Liver (tissue), 9 donors: Measurements from ENCODE around the gene SPRN. TPM values are rescaled to one million over a fixed set of nuclear protein-coding genes. Genes with fewer than 3 reads are reported as not detected.

Source experiments
- DNase-seq: peaks from one replicate; pipeline ENCODE4 v3.0.0-alpha.2; 2017; ENCODE audit warnings: low spot score
- H3K27ac ChIP-seq, 2 donors: one replicate each; pipeline ENCODE4 v1.7.0; 2013; ENCODE audit warnings: inconsistent platforms in 2 of 2, low read length in 2 of 2, control low read depth in 1 of 2, low read depth in 1 of 2, mild to moderate bottlenecking in 1 of 2
- H3K27me3 ChIP-seq, 4 donors: one replicate each; pipeline versions ENCODE4 v1.6.1 to v1.7.0; 2013; ENCODE audit warnings: low read length in 3 of 4, inconsistent platforms in 1 of 4, mild to moderate bottlenecking in 1 of 4, moderate library complexity in 1 of 4; ENCODE audit not compliant: control insufficient read depth in 4 of 4, insufficient read depth in 4 of 4
- H3K36me3 ChIP-seq, 4 donors: one replicate each; pipeline versions ENCODE4 v1.6.1 to v1.7.0; 2013; ENCODE audit warnings: low read length in 3 of 4, mild to moderate bottlenecking in 3 of 4, low read depth in 1 of 4, moderate library complexity in 1 of 4; ENCODE audit not compliant: control insufficient read depth in 4 of 4, insufficient read depth in 3 of 4
- H3K4me1 ChIP-seq, 4 donors: one replicate each; pipeline versions ENCODE4 v1.6.1 to v1.7.0; 2013; ENCODE audit warnings: low read length in 3 of 4, mild to moderate bottlenecking in 3 of 4, moderate library complexity in 1 of 4; ENCODE audit not compliant: control insufficient read depth in 4 of 4, insufficient read depth in 4 of 4
- H3K4me3 ChIP-seq, 3 donors: one replicate each; pipeline versions ENCODE4 v1.6.1 to v1.7.0; 2013; ENCODE audit warnings: low read length in 3 of 3, control low read depth in 1 of 3, low read depth in 1 of 3, mild to moderate bottlenecking in 1 of 3
- H3K9ac ChIP-seq, 2 donors: one replicate each; pipeline ENCODE4 v1.7.0; 2013; ENCODE audit warnings: low read length in 2 of 2, mild to moderate bottlenecking in 2 of 2, moderate library complexity in 2 of 2, control low read depth in 1 of 2, low read depth in 1 of 2
- H3K9me3 ChIP-seq, 4 donors: one replicate each; pipeline versions ENCODE4 v1.6.1 to v1.7.0; 2013; ENCODE audit warnings: low read length in 3 of 4; ENCODE audit not compliant: control insufficient read depth in 4 of 4
- CTCF ChIP-seq: fragments of 150-350 bp; IDR thresholded peaks from 2 replicates; pipeline ENCODE4 v1.5.1; 2017; ENCODE audit warnings: improper control_type of control experiment, low read depth, low read length; ENCODE audit not compliant: missing input control
- EGR1 ChIP-seq, 2 donors: IDR thresholded peaks; 2 replicates each; pipeline ENCODE4 v1.6.1; 2016 to 2018; ENCODE audit warnings: antibody characterized with exemption in 2 of 2, low read depth in 2 of 2
- FOXA1 ChIP-seq: IDR thresholded peaks from 2 replicates; pipeline ENCODE4 v1.6.1; 2016; ENCODE audit warnings: antibody characterized with exemption
- FOXA2 ChIP-seq: IDR thresholded peaks from 2 replicates; pipeline ENCODE4 v1.6.1; 2016; ENCODE audit warnings: antibody characterized with exemption
- GABPA ChIP-seq, 2 donors: IDR thresholded peaks in 1 of 2; conservative IDR thresholded peaks in 1 of 2; 2 replicates each; pipeline ENCODE4 v1.6.1; 2016; ENCODE audit warnings: antibody characterized with exemption in 2 of 2, mild to moderate bottlenecking in 1 of 2, moderate library complexity in 1 of 2
- HNF4A ChIP-seq, 2 donors: conservative IDR thresholded peaks; 2 replicates each; pipeline ENCODE4 v1.6.1; 2016; ENCODE audit warnings: antibody characterized with exemption in 2 of 2, mild to moderate bottlenecking in 2 of 2
- HNF4G ChIP-seq: IDR thresholded peaks from 2 replicates; pipeline ENCODE4 v1.6.1; 2016; ENCODE audit warnings: antibody characterized with exemption
- JUND ChIP-seq, 2 donors: IDR thresholded peaks; 2 replicates each; pipeline ENCODE4 v1.6.1; 2016; ENCODE audit warnings: antibody characterized with exemption in 2 of 2
- NR2F2 ChIP-seq: IDR thresholded peaks from 2 replicates; pipeline ENCODE4 v1.6.1; 2016; ENCODE audit warnings: antibody characterized with exemption
- RAD21 ChIP-seq, 2 donors: IDR thresholded peaks; 2 replicates each; pipeline ENCODE4 v1.6.1; 2016; ENCODE audit warnings: antibody characterized with exemption in 2 of 2, mild to moderate bottlenecking in 2 of 2
- REST ChIP-seq: IDR thresholded peaks from 2 replicates; pipeline ENCODE4 v1.6.1; 2016; ENCODE audit warnings: antibody characterized with exemption, mild to moderate bottlenecking
- RXRA ChIP-seq, 2 donors: IDR thresholded peaks; 2 replicates each; pipeline ENCODE4 v1.6.1; 2017 to 2018; ENCODE audit warnings: antibody characterized with exemption in 2 of 2, mild to moderate bottlenecking in 1 of 2
- SP1 ChIP-seq: IDR thresholded peaks from 2 replicates; pipeline ENCODE4 v1.6.1; 2018; ENCODE audit warnings: antibody characterized with exemption, mild to moderate bottlenecking
- TAF1 ChIP-seq: conservative IDR thresholded peaks from 2 replicates; pipeline ENCODE4 v1.6.1; 2016; ENCODE audit warnings: antibody characterized with exemption, mild to moderate bottlenecking
- YY1 ChIP-seq: IDR thresholded peaks from 2 replicates; pipeline ENCODE4 v1.6.1; 2016; ENCODE audit warnings: antibody characterized with exemption, mild to moderate bottlenecking
- ZBTB33 ChIP-seq: IDR thresholded peaks from 2 replicates; pipeline ENCODE4 v1.6.1; 2016; ENCODE audit warnings: antibody characterized with exemption
- WGBS: extraction: QIAGEN DNeasy Blood & Tissue Kit; methylation state at CpG from one replicate; pipeline ENCODE4 v1.1.7; 2013; 5-methylcytosine and 5-hydroxymethylcytosine counted together
- polyA plus RNA-seq, 2 donors: library from polyadenylated mRNA; stranded (reverse) in 1 of 2; unstranded in 1 of 2; fragments of 200-250 nt in 1 of 2; fragments of >200 nt in 1 of 2; fragmentation: Nextera tagmentation in 1 of 2; extraction: Ambion mirVana in 1 of 2; gene quantifications; one replicate each; pipeline versions ENCODE4 v1.2.1 to v1.2.3, GENCODE V29; 2013 to 2015
- total RNA-seq, 2 donors: library from RNA; depleted of rRNA; stranded (reverse); fragments of >200 nt; gene quantifications; one replicate each; pipeline ENCODE4 v1.2.3, GENCODE V29; 2014
- TF ChIP-seq, protein P1 (sequence below): IDR thresholded peaks from 2 replicates; pipeline ENCODE4 v1.6.1; 2016; ENCODE audit warnings: antibody characterized with exemption
- TF ChIP-seq, protein P2 (sequence below): IDR thresholded peaks from 2 replicates; pipeline ENCODE4 v1.6.1; 2016; ENCODE audit warnings: antibody characterized with exemption
- donor health status: healthy.
- donor health status: healthy.
- donor health status: healthy.
- donor health status: healthy.
- donor health status: healthy.

The SPRN gene
- total and polyA plus RNA-seq, 4 donors = 1.3 to 36.4 TPM; not detected in 2

GRCh38 chr10:133457100-133457841 lies 32.8 kb upstream of the SPRN start:
- 93% methylated on average over 34 of the region's 34 CpGs for WGBS
- DNase-seq = no peak
- no peak overlapping the region for H3K4me3 ChIP-seq

More at GRCh38 chr10:133457100-133457841, 32.8 kb upstream of the SPRN start:
- Histone ChIP-seq H3K9me3 (no peaks in the 10 kb centered on the region), H3K9ac (no peak overlapping the region), H3K4me1 (no peaks in the 10 kb centered on the region), H3K27me3 (no peaks in the 10 kb centered on the region), H3K36me3 (no peaks in the 10 kb centered on the region), H3K27ac (no peak overlapping the region)
- TF ChIP-seq FOXA2 (no peak), REST (no peak), SP1 (no peak), ZBTB33 (no peak), HNF4G (no peak), RXRA (IDR thresholded peaks at IDR 0.05) (no peak), TAF1 (no peak), NR2F2 (no peak), YY1 (no peak), HNF4A (conservative IDR thresholded peaks at IDR 0.05) (no peak), EGR1 (IDR thresholded peaks at IDR 0.05; ENCODE audit: low read depth in 2 of 2) (no peak), FOXA1 (no peak), CTCF (no peak), RAD21 (IDR thresholded peaks at IDR 0.05) (no peak), GABPA (IDR thresholded peaks at IDR 0.05 in 1 of 2, conservative IDR thresholded peaks at IDR 0.05 in 1 of 2) (no peak), JUND (IDR thresholded peaks at IDR 0.05) (no peak)
- TF ChIP-seq, protein P1, sequence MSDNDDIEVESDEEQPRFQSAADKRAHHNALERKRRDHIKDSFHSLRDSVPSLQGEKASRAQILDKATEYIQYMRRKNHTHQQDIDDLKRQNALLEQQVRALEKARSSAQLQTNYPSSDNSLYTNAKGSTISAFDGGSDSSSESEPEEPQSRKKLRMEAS = no peak
- TF ChIP-seq, protein P2, sequence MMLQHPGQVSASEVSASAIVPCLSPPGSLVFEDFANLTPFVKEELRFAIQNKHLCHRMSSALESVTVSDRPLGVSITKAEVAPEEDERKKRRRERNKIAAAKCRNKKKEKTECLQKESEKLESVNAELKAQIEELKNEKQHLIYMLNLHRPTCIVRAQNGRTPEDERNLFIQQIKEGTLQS = no peak
